AG09309 (cell line): Measurements from ENCODE around the gene NPBWR2.

Experiments used
- DNase-seq: peaks from one replicate; pipeline ENCODE4 v3.0.0-alpha.2; 2010; ENCODE audit warnings: low read depth
- H3K4me3 ChIP-seq: 2 replicates; pipeline ENCODE4 v1.5.1; 2011; ENCODE audit warnings: mild to moderate bottlenecking, low read depth, low read length, moderate library complexity; ENCODE audit not compliant: control insufficient read depth
- CTCF ChIP-seq: IDR thresholded peaks from 2 replicates; pipeline ENCODE4 v1.5.1; 2011; ENCODE audit warnings: mild to moderate bottlenecking, low read depth, low read length, inconsistent platforms; ENCODE audit not compliant: insufficient read depth, control insufficient read depth; ENCODE audit errors: missing control alignments

The NPBWR2 gene

GRCh38 chr20:64115171-64115911 is 8.0 kb upstream of the NPBWR2 start:
- H3K4me3 ChIP-seq: no peak overlapping the region
- DNase-seq: no peak
- no peak for TF ChIP-seq CTCF

- TF ChIP-seq CTCF: no peak
- no peak overlapping the region for H3K4me3 ChIP-seq
- DNase-seq: no peak
Observed at GRCh38 chr20:64114356-64114971, 7.1 kb upstream of the NPBWR2 start.

GRCh38 chr20:64113796-64114355 is 6.5 kb upstream of the NPBWR2 start:
- no peak for TF ChIP-seq CTCF
- DNase-seq: no peak
- H3K4me3 ChIP-seq: no peak overlapping the region

GRCh38 chr20:64113444-64113775 is 6.0 kb upstream of the NPBWR2 start:
- TF ChIP-seq CTCF: no peak
- no peak for DNase-seq
- no peak overlapping the region for H3K4me3 ChIP-seq

GRCh38 chr20:64112691-64113443 is 5.5 kb upstream of the NPBWR2 start:
- no peak for DNase-seq
- no peak for TF ChIP-seq CTCF
- H3K4me3 ChIP-seq: no peak overlapping the region

GRCh38 chr20:64111841-64112641 is 4.7 kb upstream of the NPBWR2 start:
- no peak for TF ChIP-seq CTCF
- no peak for DNase-seq

More at GRCh38 chr20:64111841-64112641, 4.7 kb upstream of the NPBWR2 start:
- no peak overlapping the region for H3K4me3 ChIP-seq
